GM21619 (cell line): ENCODE results near the gene OCA2.

Experiments
- ATAC-seq: cut with Tn5 transposase; IDR thresholded peaks from one replicate; pipeline ENCODE4 v1.9.1; 2021; ENCODE audit not compliant: unreplicated experiment

Gene OCA2

GRCh38 chr15:27885201-27885600 lies 213.9 kb downstream of the OCA2 start:
- ATAC-seq, result no peak

- ATAC-seq, result no peak
Measured at GRCh38 chr15:27884726-27885125, 214.4 kb downstream of the OCA2 start.

- no peak for ATAC-seq
Measured at GRCh38 chr15:27878841-27879240, 220.3 kb downstream of the OCA2 start.

GRCh38 chr15:27873828-27874227 lies 225.3 kb downstream of the OCA2 start:
- ATAC-seq, result no peak

- ATAC-seq, result no peak
Measured at GRCh38 chr15:27873039-27873438, 226.1 kb downstream of the OCA2 start.

GRCh38 chr15:27872355-27872754 lies 226.8 kb downstream of the OCA2 start:
- ATAC-seq, result no peak

- no peak for ATAC-seq
Measured at GRCh38 chr15:27871902-27872260, 227.2 kb downstream of the OCA2 start.

GRCh38 chr15:27871078-27871901 lies 227.8 kb downstream of the OCA2 start:
- no peak for ATAC-seq

GRCh38 chr15:27870320-27870719 lies 228.8 kb downstream of the OCA2 start:
- no peak for ATAC-seq

- no peak for ATAC-seq
Measured at GRCh38 chr15:27869697-27870281, 229.3 kb downstream of the OCA2 start.

- no peak for ATAC-seq
Measured at GRCh38 chr15:27868828-27869404, 230.2 kb downstream of the OCA2 start.

GRCh38 chr15:27867861-27868260 lies 231.3 kb downstream of the OCA2 start:
- ATAC-seq, result no peak

- no peak for ATAC-seq
Measured at GRCh38 chr15:27866505-27867165, 232.5 kb downstream of the OCA2 start.

GRCh38 chr15:27865926-27866325 lies 233.2 kb downstream of the OCA2 start:
- ATAC-seq, result no peak

- no peak for ATAC-seq
Measured at GRCh38 chr15:27865323-27865922, 233.7 kb downstream of the OCA2 start.

- no peak for ATAC-seq
Measured at GRCh38 chr15:27864719-27865118, 234.4 kb downstream of the OCA2 start.

- no peak for ATAC-seq
Measured at GRCh38 chr15:27864086-27864485, 235.0 kb downstream of the OCA2 start.

GRCh38 chr15:27863000-27863399 lies 236.1 kb downstream of the OCA2 start:
- no peak for ATAC-seq

- ATAC-seq, result no peak
Measured at GRCh38 chr15:27861171-27861570, 237.9 kb downstream of the OCA2 start.

- no peak for ATAC-seq
Measured at GRCh38 chr15:27855137-27855536, 244.0 kb downstream of the OCA2 start.

GRCh38 chr15:27854601-27855000 lies 244.5 kb downstream of the OCA2 start:
- ATAC-seq, result no peak
